Measurements from ENCODE around the gene MYH10.

The MYH10 gene

GRCh38 chr17:8426094-8426720 lies 204.3 kb downstream of the MYH10 start:
- TF ChIP-seq, protein P1, sequence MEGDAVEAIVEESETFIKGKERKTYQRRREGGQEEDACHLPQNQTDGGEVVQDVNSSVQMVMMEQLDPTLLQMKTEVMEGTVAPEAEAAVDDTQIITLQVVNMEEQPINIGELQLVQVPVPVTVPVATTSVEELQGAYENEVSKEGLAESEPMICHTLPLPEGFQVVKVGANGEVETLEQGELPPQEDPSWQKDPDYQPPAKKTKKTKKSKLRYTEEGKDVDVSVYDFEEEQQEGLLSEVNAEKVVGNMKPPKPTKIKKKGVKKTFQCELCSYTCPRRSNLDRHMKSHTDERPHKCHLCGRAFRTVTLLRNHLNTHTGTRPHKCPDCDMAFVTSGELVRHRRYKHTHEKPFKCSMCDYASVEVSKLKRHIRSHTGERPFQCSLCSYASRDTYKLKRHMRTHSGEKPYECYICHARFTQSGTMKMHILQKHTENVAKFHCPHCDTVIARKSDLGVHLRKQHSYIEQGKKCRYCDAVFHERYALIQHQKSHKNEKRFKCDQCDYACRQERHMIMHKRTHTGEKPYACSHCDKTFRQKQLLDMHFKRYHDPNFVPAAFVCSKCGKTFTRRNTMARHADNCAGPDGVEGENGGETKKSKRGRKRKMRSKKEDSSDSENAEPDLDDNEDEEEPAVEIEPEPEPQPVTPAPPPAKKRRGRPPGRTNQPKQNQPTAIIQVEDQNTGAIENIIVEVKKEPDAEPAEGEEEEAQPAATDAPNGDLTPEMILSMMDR (IDR thresholded peaks at IDR 0.05; ENCODE audit: insufficient read depth, low read length, missing control alignments), result no peak
- H3K4me3 ChIP-seq (ENCODE audit: low read depth, low read length), result no peak overlapping the region
- ChIA-PET POLR2A (no interaction called here), CTCF (interaction anchor here (1.4 to 2.2 kb wide), 2 partner anchors 9 to 15 kb away, joined by 3 to 13 read pairs; partner anchors contain the start of gene NDEL1)
- no peak for DNase-seq (ENCODE audit: low read depth, low spot score)
